ENCODE results near the gene CYSRT1.
A peak's percentile ranks its signal among the peaks of the same experiment; 100 is the strongest.
"Not testable (repeated sequence)": the region's sequence is repeated elsewhere in the genome, so short reads cannot be mapped to it uniquely, and the experiment has no call there.

The CYSRT1 gene

GRCh38 chr9:137236238-137236935 is 11.4 kb downstream of the CYSRT1 start:
- DNase-seq: peak; percentile 87 to 89 (median 88)
- peaks cover 11% of the 10 kb centered on the region for H3K36me3 Mint-ChIP-seq (ENCODE audit: insufficient read depth)
- ATAC-seq (replicated peaks): peak; percentile 27
- H3K4me1 Mint-ChIP-seq (ENCODE audit: low read depth in 2 of 2): peaks cover 11 to 16% of the 10 kb centered on the region in 2 donors
- no peaks in the 10 kb centered on the region for H3K9me3 Mint-ChIP-seq
- H3K4me3 Mint-ChIP-seq: no peak overlapping the region
- no peak overlapping the region for H3K27ac Mint-ChIP-seq
- H3K27me3 Mint-ChIP-seq: peaks cover 9 to 23% of the 10 kb centered on the region in 2 donors

GRCh38 chr9:137236936-137237421 is 12.0 kb downstream of the CYSRT1 start:
- peaks cover 15% of the 10 kb centered on the region for H3K36me3 Mint-ChIP-seq (ENCODE audit: insufficient read depth)
- no peak for ATAC-seq (replicated peaks)
- no peak overlapping the region for H3K27ac Mint-ChIP-seq
- H3K27me3 Mint-ChIP-seq: peaks cover 4 to 17% of the 10 kb centered on the region in 2 donors
- no peak overlapping the region for H3K4me3 Mint-ChIP-seq
- DNase-seq: no peak
- peaks cover 11 to 16% of the 10 kb centered on the region in 2 donors for H3K4me1 Mint-ChIP-seq (ENCODE audit: low read depth in 2 of 2)
- no peaks in the 10 kb centered on the region for H3K9me3 Mint-ChIP-seq

DNA sequence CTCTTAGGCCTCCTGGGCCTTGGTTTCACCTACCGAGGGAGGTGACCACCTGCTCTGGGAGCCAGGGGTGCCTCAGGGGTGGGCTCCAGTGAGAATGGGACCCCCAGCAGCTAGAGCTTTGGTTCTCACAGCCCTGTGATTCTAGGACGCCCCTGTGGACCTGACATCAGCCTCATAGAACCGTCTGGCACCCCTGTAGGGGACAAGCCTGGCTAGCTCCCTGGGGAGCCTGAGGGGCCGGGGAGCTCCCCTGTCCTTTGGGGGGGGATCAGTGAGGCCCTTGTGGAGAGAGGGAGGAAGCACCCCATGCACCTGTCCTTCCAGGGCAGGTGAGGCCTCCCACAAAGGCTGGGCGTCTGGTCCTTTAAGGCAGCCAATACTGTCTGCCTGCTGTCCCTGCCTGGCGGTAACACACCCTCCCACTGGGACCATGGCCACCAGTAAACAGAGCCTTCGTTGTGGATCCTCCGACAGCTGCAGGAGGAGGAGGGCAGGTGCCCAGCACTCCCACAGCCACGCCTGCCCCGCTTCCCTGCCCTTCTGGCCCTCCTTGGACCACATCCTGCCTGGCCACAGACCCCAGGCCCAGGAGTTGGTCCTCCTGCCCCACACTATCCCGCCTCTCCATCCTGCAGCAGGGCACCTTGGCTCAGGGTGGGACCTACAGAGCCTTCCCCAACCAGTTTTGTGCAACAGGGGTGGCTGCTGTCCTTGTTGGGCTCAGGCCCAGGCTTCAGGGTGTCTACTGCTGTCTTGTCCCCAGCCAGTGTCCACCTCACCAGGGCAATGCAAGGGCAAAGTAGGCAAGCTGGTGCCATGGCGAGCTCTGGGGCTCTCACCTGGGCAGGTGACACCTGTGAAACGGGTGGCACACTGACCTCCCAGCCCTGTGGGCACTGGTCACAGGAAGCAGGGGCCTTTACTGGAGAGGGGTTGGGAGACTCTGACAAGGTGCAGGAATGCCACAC is 13.1 kb downstream of the CYSRT1 start:
- peaks cover 26% of the 10 kb centered on the region for H3K36me3 Mint-ChIP-seq (ENCODE audit: insufficient read depth)
- no peak for DNase-seq
- H3K9me3 Mint-ChIP-seq: no peaks in the 10 kb centered on the region
- H3K27ac Mint-ChIP-seq: peak overlapping the region in 1 of 2 donors; percentile 82
- H3K4me3 Mint-ChIP-seq: peak overlapping the region in 1 of 2 donors; percentile 19
- peaks cover 0 to 14% of the 10 kb centered on the region in 2 donors for H3K27me3 Mint-ChIP-seq
- no peak for ATAC-seq (replicated peaks)
- peaks cover 18 to 19% of the 10 kb centered on the region in 2 donors for H3K4me1 Mint-ChIP-seq (ENCODE audit: low read depth in 2 of 2)

DNA sequence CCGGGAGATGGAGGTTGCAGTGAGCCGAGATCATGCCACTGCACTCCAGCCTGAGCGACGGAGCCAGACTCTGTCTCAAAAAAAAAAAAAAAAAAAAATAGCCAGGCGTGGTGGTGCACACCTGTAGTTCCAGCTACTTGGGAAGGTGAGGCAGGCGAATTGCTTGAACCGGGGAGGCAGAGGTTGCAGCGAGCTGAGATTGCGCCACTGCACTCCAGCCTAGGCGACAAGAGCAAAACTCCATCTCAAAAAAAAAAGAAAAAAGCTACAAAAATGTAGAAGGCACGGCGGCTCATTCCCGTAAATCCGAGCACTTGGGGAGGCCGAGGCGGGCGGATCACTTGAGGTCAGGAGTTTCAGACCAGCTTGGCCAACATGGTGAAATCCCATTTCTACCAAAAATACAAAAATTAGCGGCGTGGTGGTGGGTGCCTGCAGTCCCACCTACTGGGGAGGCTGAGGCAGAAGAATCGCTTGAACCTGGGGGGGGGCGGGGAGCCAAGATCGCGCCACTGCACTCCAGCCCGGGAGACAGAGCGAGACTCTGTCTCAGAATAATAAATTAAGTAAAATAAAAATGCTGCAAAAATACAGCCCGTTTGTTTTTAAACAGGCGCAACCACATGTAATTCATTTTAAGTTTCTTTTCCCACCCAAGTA is 14.7 kb downstream of the CYSRT1 start:
- H3K27me3 Mint-ChIP-seq: peaks cover 0 to 10% of the 10 kb centered on the region in 2 donors
- not testable (repeated sequence) for ATAC-seq (replicated peaks); H3K9me3 Mint-ChIP-seq; DNase-seq
- peaks cover 38% of the 10 kb centered on the region for H3K36me3 Mint-ChIP-seq (ENCODE audit: insufficient read depth)
- H3K4me3 Mint-ChIP-seq: peak overlapping the region; percentile 86 to 97
- peak overlapping the region in 1 of 2 donors; percentile 97 for H3K27ac Mint-ChIP-seq
- peaks cover 23 to 26% of the 10 kb centered on the region in 2 donors for H3K4me1 Mint-ChIP-seq (ENCODE audit: low read depth in 2 of 2)

GRCh38 chr9:137240318-137240840 is 15.4 kb downstream of the CYSRT1 start:
- peaks cover 0 to 3% of the 10 kb centered on the region in 2 donors for H3K27me3 Mint-ChIP-seq

GRCh38 chr9:137240841-137241489 is 16.0 kb downstream of the CYSRT1 start, which contains the start of gene TUBB4B:
TUBB4B (plus strand) TSS chr9:137241287; CDS start chr9:137241361, 74 bp downstream.
- Mint-ChIP-seq H3K27ac (peak within 1 kb of the TSS; percentile 91 to 97), H3K4me3 (peak within 1 kb of the TSS; percentile 86 to 97), H3K4me1 (ENCODE audit: low read depth in 2 of 2) (peaks cover 19 to 22% of the 10 kb centered on the region in 2 donors), H3K9me3 (no peaks in the 10 kb centered on the region), H3K36me3 (ENCODE audit: insufficient read depth) (peaks cover 38% of the 10 kb centered on the region), H3K27me3 (no peaks in the 10 kb centered on the region)
- ATAC-seq (replicated peaks): peak; percentile 74
- peak; percentile 94 to 96 (median 96) for DNase-seq

More at GRCh38 chr9:137240318-137240840, 15.4 kb downstream of the CYSRT1 start:
- Mint-ChIP-seq H3K9me3 (no peaks in the 10 kb centered on the region), H3K4me3 (peak overlapping the region; percentile 86 to 97), H3K4me1 (ENCODE audit: low read depth in 2 of 2) (peaks cover 20 to 22% of the 10 kb centered on the region in 2 donors), H3K27ac (peak overlapping the region; percentile 91 to 97), H3K36me3 (ENCODE audit: insufficient read depth) (peaks cover 38% of the 10 kb centered on the region)
- peak in 2 of 3 experiments; percentile 65 to 70 for DNase-seq
- peak; percentile 40 for ATAC-seq (replicated peaks)

GRCh38 chr9:137241490-137242268 is 16.7 kb downstream of the CYSRT1 start:
- H3K27ac Mint-ChIP-seq: peak overlapping the region; percentile 91 to 97
- H3K9me3 Mint-ChIP-seq: no peaks in the 10 kb centered on the region

GRCh38 chr9:137242269-137243203 is 17.6 kb downstream of the CYSRT1 start:
- Mint-ChIP-seq H3K9me3 (no peaks in the 10 kb centered on the region), H3K4me1 (ENCODE audit: low read depth in 2 of 2) (peaks cover 19 to 22% of the 10 kb centered on the region in 2 donors), H3K27me3 (no peaks in the 10 kb centered on the region), H3K4me3 (peak overlapping the region; percentile 74 to 97), H3K36me3 (ENCODE audit: insufficient read depth) (peaks cover 38% of the 10 kb centered on the region), H3K27ac (peak overlapping the region in 1 of 2 donors; percentile 93)
- DNase-seq (no peak), ATAC-seq (replicated peaks) (no peak)

More at GRCh38 chr9:137241490-137242268, 16.7 kb downstream of the CYSRT1 start:
- DNase-seq: peak in 2 of 3 experiments; percentile 41 to 51
- Mint-ChIP-seq H3K4me1 (ENCODE audit: low read depth in 2 of 2) (peaks cover 19 to 22% of the 10 kb centered on the region in 2 donors), H3K27me3 (no peaks in the 10 kb centered on the region), H3K36me3 (ENCODE audit: insufficient read depth) (peaks cover 38% of the 10 kb centered on the region), H3K4me3 (peak overlapping the region; percentile 86 to 97)
- peak; percentile 15 for ATAC-seq (replicated peaks)

DNA sequence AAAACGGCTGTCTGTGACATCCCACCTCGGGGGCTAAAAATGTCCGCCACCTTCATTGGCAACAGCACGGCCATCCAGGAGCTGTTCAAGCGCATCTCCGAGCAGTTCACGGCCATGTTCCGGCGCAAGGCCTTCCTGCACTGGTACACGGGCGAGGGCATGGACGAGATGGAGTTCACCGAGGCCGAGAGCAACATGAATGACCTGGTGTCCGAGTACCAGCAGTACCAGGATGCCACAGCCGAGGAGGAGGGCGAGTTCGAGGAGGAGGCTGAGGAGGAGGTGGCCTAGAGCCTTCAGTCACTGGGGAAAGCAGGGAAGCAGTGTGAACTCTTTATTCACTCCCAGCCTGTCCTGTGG is 18.3 kb downstream of the CYSRT1 start:
- H3K27me3 Mint-ChIP-seq; H3K9me3 Mint-ChIP-seq; DNase-seq; ATAC-seq (replicated peaks): not testable (repeated sequence)
- H3K4me3 Mint-ChIP-seq: peak overlapping the region; percentile 13 to 97
- H3K4me1 Mint-ChIP-seq (ENCODE audit: low read depth in 2 of 2): peaks cover 19 to 22% of the 10 kb centered on the region in 2 donors
- H3K27ac Mint-ChIP-seq: peak overlapping the region in 1 of 2 donors; percentile 93
- peaks cover 38% of the 10 kb centered on the region for H3K36me3 Mint-ChIP-seq (ENCODE audit: insufficient read depth)

- peak overlapping the region in 1 of 2 donors; percentile 93 for H3K27ac Mint-ChIP-seq
- ATAC-seq (replicated peaks) (no peak), DNase-seq (no peak)
These were observed 18.9 kb downstream of the CYSRT1 start for GRCh38 chr9:137243626-137244485.

More at GRCh38 chr9:137243626-137244485, 18.9 kb downstream of the CYSRT1 start:
- Mint-ChIP-seq H3K27me3 (no peaks in the 10 kb centered on the region), H3K9me3 (no peaks in the 10 kb centered on the region), H3K4me1 (ENCODE audit: low read depth in 2 of 2) (peaks cover 18 to 19% of the 10 kb centered on the region in 2 donors), H3K36me3 (ENCODE audit: insufficient read depth) (peaks cover 38% of the 10 kb centered on the region), H3K4me3 (peak overlapping the region; percentile 13 to 53)

Measured in effector memory CD8-positive, alpha-beta T cell (primary cell).